H1 (cell line): Measurements from ENCODE around the gene ANXA8L1.
"Not testable (repeated sequence)": the region's sequence is repeated elsewhere in the genome, so short reads cannot be mapped to it uniquely, and the experiment has no call there.

Source experiments
- BACH1 ChIP-seq: IDR thresholded peaks from 2 replicates; pipeline ENCODE4 v1.6.1; 2012; ENCODE audit warnings: low read length, improper control_type of control experiment
- CHD2 ChIP-seq: IDR thresholded peaks from 2 replicates; pipeline ENCODE4 v1.6.1; 2012; ENCODE audit warnings: low read length, improper control_type of control experiment
- CTCF ChIP-seq, 3 experiments: IDR thresholded peaks; 1 replicate in 2 of 3; 2 replicates in 1 of 3; pipeline versions ENCODE4 v1.5.1 to v1.6.1; 2011; ENCODE audit warnings: low read length in 3 of 3, mild to moderate bottlenecking in 3 of 3, inconsistent platforms in 2 of 3, low read depth in 1 of 3, moderate library complexity in 1 of 3; ENCODE audit not compliant: insufficient read depth in 1 of 3; ENCODE audit errors: control extremely low read depth in 1 of 3
- JUN ChIP-seq: IDR thresholded peaks from 2 replicates; pipeline ENCODE4 v1.6.1; 2011; ENCODE audit warnings: low read depth, mild to moderate bottlenecking, improper control_type of control experiment, low read length
- POLR2A ChIP-seq, 2 experiments: IDR thresholded peaks; 1 replicate in 1 of 2; 2 replicates in 1 of 2; pipeline ENCODE4 v1.6.1; 2011; ENCODE audit warnings: low read depth in 2 of 2, low read length in 2 of 2, mild to moderate bottlenecking in 2 of 2; ENCODE audit errors: control extremely low read depth in 1 of 2
- POLR2AphosphoS5 ChIP-seq: IDR thresholded peaks from 2 replicates; pipeline ENCODE4 v1.6.1; 2011; ENCODE audit warnings: low read depth, low read length
- SUZ12 ChIP-seq: fragments of 200-600 bp; sonication (generic); IDR thresholded peaks from 2 replicates; pipeline ENCODE4 v1.6.1; 2012; ENCODE audit warnings: mild to moderate bottlenecking, inconsistent platforms, low read length, moderate library complexity, mixed read lengths

DNA sequence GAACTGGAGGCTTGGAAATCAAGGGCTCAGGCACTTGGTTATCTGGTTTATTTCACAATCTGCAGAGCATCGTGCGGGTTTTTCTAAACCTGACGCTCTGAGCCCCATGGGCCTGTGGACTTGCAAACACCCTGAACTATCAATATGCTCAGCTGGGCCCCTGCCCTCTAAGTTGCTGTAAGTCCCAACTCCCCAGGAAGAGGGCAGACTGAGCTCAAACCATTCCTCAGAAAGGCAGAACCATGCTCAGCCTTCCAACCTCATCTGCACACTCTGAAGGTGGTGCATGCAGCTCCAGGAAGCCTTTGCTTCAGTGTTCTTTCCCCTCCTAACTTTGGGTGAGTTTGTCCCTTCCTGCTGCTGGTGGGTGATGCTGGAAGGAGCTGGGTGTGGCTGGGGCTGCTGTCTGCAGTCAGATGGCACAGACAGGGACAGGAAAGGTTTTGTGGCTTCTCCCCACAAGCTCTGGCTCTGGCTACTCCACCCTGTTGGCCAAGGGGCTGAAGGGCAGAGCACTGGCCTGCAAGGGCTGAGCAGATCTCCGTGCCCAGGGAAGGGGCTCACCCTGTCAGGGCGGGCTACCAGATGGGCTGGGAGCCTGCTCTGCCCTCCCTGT lies 3.8 kb downstream of the ANXA8L1 start:
- TF ChIP-seq BACH1; POLR2A (IDR thresholded peaks at IDR 0.05; ENCODE audit: control extremely low read depth in 1 of 2, low read depth in 2 of 2, low read length in 2 of 2); CTCF (IDR thresholded peaks at IDR 0.05; ENCODE audit: control extremely low read depth in 1 of 3, insufficient read depth in 1 of 3, low read depth in 1 of 3, low read length in 3 of 3); SUZ12; JUN; POLR2AphosphoS5; CHD2: not testable (repeated sequence)
